Measurements from ENCODE around the gene GRM8.

The GRM8 gene

DNA sequence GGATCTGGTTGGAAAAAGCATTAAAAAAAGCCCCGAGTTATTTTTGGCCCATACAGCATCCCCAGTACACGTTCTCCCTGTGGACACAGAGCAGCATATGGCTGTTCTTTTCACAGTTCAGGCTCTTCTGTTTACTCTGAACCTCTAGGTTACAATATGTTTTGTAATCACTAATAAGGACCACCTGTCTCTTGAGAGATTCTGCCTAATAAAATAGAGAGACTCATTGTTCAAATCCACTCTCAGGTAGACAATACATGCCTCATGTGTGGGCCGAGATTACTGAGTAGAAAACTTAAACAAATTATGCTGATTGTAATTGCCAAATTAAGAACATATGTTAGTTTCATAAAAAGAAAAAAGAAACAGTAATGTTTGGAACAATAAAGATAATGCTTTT lies 647.7 kb downstream of the GRM8 start:
- H3K4me3 ChIP-seq (ENCODE audit: low read length): no peak overlapping the region
- no peak for TF ChIP-seq CTCF (IDR thresholded peaks at IDR 0.05; ENCODE audit: insufficient read depth, low read depth, low read length, missing control alignments)
- DNase-seq (ENCODE audit: low read depth): no peak

DNA sequence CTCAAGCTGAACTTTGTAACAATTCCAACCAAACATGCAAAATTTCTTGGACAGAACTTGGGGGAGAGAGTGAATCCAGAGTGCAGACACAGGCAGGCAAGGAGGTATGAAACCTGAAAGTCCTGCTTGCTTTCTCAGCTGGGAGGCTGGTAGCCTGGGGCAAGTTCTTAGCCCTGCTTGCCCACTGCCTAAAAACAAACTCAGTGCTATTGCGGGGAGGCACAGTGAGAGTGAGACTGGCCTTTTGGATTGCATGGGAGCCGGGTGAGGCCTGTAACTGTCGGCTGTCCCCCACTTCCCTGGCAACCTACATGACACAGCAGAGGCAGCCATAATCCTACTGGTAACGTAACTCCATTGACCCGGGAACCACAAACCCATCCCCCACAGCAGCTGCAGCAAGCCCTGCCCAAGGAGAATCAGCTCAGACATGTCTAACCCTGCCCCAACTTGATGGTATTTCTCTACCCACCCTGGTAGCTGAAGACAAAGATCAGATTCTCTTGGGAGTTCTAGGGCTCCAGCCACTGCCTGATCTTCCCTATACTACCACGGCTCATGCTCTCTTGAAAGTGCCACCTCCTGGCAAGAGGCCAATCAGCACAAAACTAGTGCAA lies 663.6 kb downstream of the GRM8 start:
- no peak for TF ChIP-seq CTCF (IDR thresholded peaks at IDR 0.05; ENCODE audit: insufficient read depth, low read depth, low read length, missing control alignments)
- peak; percentile 98 for DNase-seq (ENCODE audit: low read depth)
- no peak overlapping the region for H3K4me3 ChIP-seq (ENCODE audit: low read length)

GRCh38 chr7:126578338-126578737 lies 674.4 kb downstream of the GRM8 start:
- DNase-seq (ENCODE audit: low read depth): no peak
- no peak overlapping the region for H3K4me3 ChIP-seq (ENCODE audit: low read length)
- TF ChIP-seq CTCF (IDR thresholded peaks at IDR 0.05; ENCODE audit: insufficient read depth, low read depth, low read length, missing control alignments): no peak

- DNase-seq (ENCODE audit: low read depth): peak; percentile 94
- H3K4me3 ChIP-seq (ENCODE audit: low read length): no peak overlapping the region
- TF ChIP-seq CTCF (IDR thresholded peaks at IDR 0.05; ENCODE audit: insufficient read depth, low read depth, low read length, missing control alignments): no peak
These were observed 678.2 kb downstream of the GRM8 start for GRCh38 chr7:126574276-126575250.

DNA sequence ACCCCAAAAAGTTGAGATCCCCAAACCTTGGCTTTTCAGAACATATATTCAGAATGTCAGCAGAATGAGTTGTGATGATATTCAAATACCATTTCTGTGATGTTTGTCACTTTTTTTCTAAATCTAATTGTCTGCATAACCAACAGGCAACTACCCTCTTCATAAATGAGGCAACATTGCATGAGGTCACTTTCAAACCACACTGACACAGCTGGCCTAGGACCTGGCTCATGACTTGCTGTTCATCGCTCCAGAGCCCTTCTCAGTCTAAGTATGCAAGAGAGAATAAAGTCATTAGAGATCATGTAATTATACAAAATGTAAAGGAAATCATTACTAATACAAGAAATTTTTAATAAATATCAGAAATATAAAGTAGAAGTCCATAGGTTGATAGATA lies 681.9 kb downstream of the GRM8 start:
- peak; percentile 38 for DNase-seq (ENCODE audit: low read depth)
- no peak overlapping the region for H3K4me3 ChIP-seq (ENCODE audit: low read length)
- TF ChIP-seq CTCF (IDR thresholded peaks at IDR 0.05; ENCODE audit: insufficient read depth, low read depth, low read length, missing control alignments): no peak

GRCh38 chr7:126569402-126569801 lies 683.3 kb downstream of the GRM8 start:
- H3K4me3 ChIP-seq (ENCODE audit: low read length): no peak overlapping the region
- no peak for TF ChIP-seq CTCF (IDR thresholded peaks at IDR 0.05; ENCODE audit: insufficient read depth, low read depth, low read length, missing control alignments)
- DNase-seq (ENCODE audit: low read depth): no peak

Data from epithelial cell of esophagus (primary cell).